ENCODE measurements around the gene TNFRSF12A. TPM values are rescaled to one million over a fixed set of nuclear protein-coding genes. Genes with fewer than 3 reads are reported as not detected.

The TNFRSF12A gene
- total and polyA plus RNA-seq, 9 of the 15 experiments (the other 6 are each of a cell fraction or from before 2014, with no cell fraction given): 0.41 to 61.8 (median 26.5) TPM

- no peak for TF ChIP-seq CREB5 (CRISPR knock-in tag; IDR thresholded peaks at IDR 0.05)
- peak; percentile 94 for TF ChIP-seq ZBTB33 (CRISPR knock-in tag; IDR thresholded peaks at IDR 0.05)
- peak; percentile 41 for TF ChIP-seq PCBP1 (IDR thresholded peaks at IDR 0.05; ENCODE audit: low read depth, low read length, poor library complexity, severe bottlenecking)
- TF ChIP-seq HMGN3 (IDR thresholded peaks at IDR 0.05; ENCODE audit: borderline replicate concordance, extremely low read depth, insufficient read length, low read depth, low read length): peak; percentile 29
- peak; percentile 90 for TF ChIP-seq ATF7 (IDR thresholded peaks at IDR 0.05)
- peak; percentile 74 for TF ChIP-seq JUND (IDR thresholded peaks at IDR 0.05; ENCODE audit: borderline replicate concordance, low read depth, low read length)
- no peak for TF ChIP-seq JUND (tag; IDR thresholded peaks at IDR 0.05; ENCODE audit: borderline replicate concordance, low read depth, low read length)
- no peak for TF ChIP-seq THRB (CRISPR knock-in tag; conservative IDR thresholded peaks at IDR 0.05)
- 0 out of 2 replicates have a peak, but pooled peaks have one; percentile 21 for TF ChIP-seq EGR1 (conservative IDR thresholded peaks at IDR 0.05)
- peak in 1 of 2 experiments; percentile 37; a peak in 2 of 4 replicates for TF ChIP-seq RAD21 (CRISPR knock-in tag; conservative IDR thresholded peaks at IDR 0.05 in 1 of 2, IDR thresholded peaks at IDR 0.05 in 1 of 2)
- TF ChIP-seq CTCF (IDR thresholded peaks at IDR 0.05 in 2 of 3, conservative IDR thresholded peaks at IDR 0.05 in 1 of 3; ENCODE audit: insufficient read depth in 2 of 3, low read depth in 1 of 3, low read length in 3 of 3): peak; percentile 60 to 73 (median 62); a peak in 5 of 6 replicates
- 0 out of 2 replicates have a peak, but pooled peaks have one; percentile 6 for TF ChIP-seq NCOR1 (IDR thresholded peaks at IDR 0.05)
- TF ChIP-seq ZBTB7A (IDR thresholded peaks at IDR 0.05; ENCODE audit: borderline replicate concordance, control insufficient read depth, low read depth, low read length): peak; percentile 99
- 0 out of 2 replicates have a peak, but pooled peaks have one; percentile 28 for TF ChIP-seq CREB1 (IDR thresholded peaks at IDR 0.05)
- no peak; the same call in 1 of the 2 replicates for TF ChIP-seq CREB1 (CRISPR knock-in tag; IDR thresholded peaks at IDR 0.05)
These were observed 2.2 kb upstream of the TNFRSF12A start, which contains the start of gene CLDN6 (continued) for GRCh38 chr16:3017794-3018506.

Measured in K562 (cell line).